Spleen (tissue), 7 donors: Measurements from ENCODE around the gene AHI1.

Experiments used
- POLR2A ChIP-seq, 3 donors: fragments of 450-650 bp; IDR thresholded peaks; one replicate each; pipeline ENCODE4 v1.5.1; 2017; ENCODE audit warnings: antibody characterized with exemption in 3 of 3, mild to moderate bottlenecking in 1 of 3
- TF ChIP-seq, protein P1 (sequence below), 11 experiments: fragments of 200-600 bp in 7 of 11; fragments of 450-650 bp in 4 of 11; sonication (generic) in 4 of 11; IDR thresholded peaks in 8 of 11; conservative IDR thresholded peaks in 3 of 11; 1 replicate in 7 of 11; 2 replicates in 4 of 11; pipeline versions ENCODE4 v1.4.0 to v1.8.0; 2016 to 2021; ENCODE audit warnings: antibody characterized with exemption in 11 of 11, inconsistent platforms in 4 of 11, mild to moderate bottlenecking in 1 of 11
- donor health status: DM: no; HTN: no; CAD: no; lungs with moderate emphysema.
- donor health status: DM: no; HTN: no; CAD: no.
- donor health status: DM: no; HTN: no; CAD: no.

DNA sequence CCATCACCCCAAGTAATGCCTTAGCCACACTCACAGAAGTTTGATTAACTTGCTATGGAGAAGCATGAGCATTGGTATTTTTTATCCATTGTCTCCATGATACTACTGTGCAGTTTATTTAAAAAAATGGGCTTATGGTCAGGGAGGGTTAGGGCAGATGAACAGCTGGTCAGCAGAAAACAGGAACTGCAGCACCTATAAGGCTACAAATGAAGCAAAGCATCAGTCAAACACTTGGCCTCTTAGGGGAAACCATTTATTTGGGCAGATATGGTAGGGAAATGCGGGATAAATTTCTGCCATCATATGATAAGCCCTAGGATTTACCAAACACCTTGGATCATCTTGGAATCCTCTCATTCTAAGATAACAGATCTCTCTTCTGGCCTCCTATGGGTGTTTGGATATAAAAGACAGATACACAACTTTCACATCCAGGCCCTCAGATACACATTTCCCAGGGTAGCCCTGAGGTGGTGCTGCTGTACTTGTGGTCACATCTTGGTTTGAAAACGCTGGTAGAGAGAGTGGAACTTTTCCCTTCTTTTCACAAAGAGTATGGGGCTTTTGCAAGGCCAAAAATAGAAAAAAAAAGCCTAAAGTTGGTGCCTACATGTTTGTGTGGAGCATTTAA lies 42.8 kb upstream of the AHI1 start:
- no peak for TF ChIP-seq POLR2A (IDR thresholded peaks at IDR 0.05)
- TF ChIP-seq, protein P1, sequence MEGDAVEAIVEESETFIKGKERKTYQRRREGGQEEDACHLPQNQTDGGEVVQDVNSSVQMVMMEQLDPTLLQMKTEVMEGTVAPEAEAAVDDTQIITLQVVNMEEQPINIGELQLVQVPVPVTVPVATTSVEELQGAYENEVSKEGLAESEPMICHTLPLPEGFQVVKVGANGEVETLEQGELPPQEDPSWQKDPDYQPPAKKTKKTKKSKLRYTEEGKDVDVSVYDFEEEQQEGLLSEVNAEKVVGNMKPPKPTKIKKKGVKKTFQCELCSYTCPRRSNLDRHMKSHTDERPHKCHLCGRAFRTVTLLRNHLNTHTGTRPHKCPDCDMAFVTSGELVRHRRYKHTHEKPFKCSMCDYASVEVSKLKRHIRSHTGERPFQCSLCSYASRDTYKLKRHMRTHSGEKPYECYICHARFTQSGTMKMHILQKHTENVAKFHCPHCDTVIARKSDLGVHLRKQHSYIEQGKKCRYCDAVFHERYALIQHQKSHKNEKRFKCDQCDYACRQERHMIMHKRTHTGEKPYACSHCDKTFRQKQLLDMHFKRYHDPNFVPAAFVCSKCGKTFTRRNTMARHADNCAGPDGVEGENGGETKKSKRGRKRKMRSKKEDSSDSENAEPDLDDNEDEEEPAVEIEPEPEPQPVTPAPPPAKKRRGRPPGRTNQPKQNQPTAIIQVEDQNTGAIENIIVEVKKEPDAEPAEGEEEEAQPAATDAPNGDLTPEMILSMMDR (IDR thresholded peaks at IDR 0.05 in 8 of 11, conservative IDR thresholded peaks at IDR 0.05 in 3 of 11) = no peak
